Cerebellar cortex (tissue), 1 donor: ENCODE results near the gene WDR27.
A peak's percentile ranks its signal among the peaks of the same experiment; 100 is the strongest.

ENCODE experiments used
- DNase-seq: peaks from one replicate; pipeline ENCODE4 v3.0.0-alpha.2; 2015; ENCODE audit warnings: low spot score

The WDR27 gene

DNA sequence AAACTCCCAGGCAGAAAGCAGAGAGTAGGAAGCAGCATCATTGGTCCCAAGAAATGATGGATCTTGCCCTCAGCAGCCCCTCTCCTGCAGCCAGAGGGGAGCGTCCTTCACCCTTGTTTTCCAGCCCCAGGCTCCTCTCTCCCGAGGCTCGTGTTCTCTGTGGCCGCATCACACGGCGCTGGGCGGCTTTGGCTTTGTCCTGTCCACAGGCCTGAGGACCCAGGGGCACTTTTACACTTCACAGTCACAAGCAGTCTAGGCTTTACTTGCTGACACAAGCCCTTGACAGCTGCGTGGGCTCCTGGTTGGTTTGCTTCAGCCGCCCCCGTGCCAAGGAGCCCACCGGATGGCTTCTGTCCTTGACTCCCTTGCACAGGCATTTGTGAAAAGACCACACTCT lies 272.8 kb downstream of the WDR27 start:
- no peak for DNase-seq

DNA sequence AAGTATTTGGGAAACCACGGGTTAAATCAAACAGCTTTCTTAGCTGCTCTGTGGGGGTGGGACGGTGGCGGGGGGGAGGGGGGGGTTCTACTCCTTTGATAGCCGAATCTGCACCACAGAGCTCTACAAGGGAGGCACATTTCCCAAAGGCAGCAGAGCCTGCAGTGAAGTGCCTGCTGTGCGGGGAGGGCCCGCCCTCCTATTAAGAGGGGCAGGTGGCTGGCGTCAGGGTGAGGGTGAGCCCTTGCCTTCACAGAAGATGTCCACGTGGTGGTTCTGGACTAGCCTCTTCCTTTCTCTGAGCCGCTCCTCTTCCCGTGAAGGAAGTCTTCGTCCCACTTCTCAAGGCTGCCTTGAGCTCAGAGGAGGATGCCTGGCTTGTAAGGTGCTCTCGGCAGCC lies 273.3 kb downstream of the WDR27 start:
- no peak for DNase-seq

DNA sequence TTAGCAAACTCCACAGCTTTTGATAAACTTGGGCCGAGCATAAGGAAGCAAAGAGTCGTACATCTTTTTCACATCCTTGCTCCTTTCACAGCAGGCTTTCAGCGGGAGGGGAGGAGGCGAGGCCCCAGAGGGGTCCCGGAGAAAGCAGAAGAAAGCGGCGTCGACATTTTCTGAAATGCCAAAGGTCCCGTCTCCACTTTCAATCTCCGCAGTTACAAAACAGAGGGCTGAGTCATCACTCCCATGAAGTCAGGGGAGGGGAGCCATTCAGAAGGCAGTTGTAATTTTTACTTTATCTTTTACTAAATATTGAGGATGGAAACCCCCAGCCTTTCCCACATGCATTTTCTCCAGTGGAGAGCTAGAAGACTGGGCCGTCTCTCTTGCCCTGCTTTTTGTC lies 274.0 kb downstream of the WDR27 start:
- no peak for DNase-seq

DNA sequence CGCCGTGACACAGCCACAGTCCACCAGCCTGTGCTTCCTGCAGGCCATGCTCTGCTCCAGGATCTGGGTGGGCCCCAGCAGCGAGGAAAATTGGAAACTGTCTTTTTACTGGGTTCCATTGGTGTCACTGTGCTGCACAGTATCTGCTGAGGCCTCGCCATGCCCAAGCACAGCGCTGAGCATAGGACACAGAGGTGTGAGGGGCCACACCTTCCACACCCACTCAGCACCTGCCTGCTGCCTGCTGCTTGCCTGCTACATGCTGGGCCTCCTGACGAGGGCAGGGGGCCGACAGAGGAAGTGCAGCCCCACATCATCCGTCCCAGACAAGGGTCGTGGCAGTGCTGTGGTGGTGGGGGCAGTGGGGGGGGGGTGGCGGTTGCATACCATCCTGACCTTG lies 275.2 kb downstream of the WDR27 start:
- DNase-seq, result no peak

DNA sequence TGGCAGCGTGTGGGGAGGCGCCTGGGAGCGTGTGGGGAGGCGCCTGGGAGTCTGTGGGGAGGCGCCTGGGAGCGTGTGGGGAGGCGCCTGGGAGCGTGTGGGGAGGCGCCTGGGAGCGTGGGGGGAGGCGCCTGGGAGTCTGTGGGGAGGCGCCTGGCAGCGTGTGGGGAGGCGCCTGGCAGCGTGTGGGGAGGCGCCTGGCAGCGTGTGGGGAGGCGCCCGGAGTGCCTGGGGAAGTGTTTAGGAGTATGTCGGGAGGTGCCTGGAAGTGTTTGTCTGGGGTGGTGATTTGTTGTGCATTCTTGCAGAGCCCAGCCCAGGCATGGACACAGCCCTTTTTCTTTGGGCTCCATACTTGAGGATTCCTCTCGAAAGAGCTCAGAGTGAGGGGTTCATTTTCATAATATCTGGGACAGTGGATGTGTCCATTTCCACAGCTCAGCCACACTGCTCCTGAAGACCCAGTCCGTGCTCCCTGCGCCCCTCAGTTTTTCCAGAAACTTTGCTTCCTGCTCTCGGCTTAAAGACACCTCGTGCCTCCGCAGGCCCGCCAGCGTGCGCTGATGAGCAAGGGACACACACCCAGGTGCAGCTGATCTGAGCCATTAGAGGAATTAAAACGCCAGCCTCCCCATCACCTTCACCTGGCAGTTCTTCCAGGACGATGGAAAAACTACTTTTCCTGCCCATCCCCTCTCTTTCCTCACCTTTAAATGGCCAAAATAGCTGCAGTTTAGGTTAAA lies 276.0 kb downstream of the WDR27 start:
- DNase-seq, result no peak

DNA sequence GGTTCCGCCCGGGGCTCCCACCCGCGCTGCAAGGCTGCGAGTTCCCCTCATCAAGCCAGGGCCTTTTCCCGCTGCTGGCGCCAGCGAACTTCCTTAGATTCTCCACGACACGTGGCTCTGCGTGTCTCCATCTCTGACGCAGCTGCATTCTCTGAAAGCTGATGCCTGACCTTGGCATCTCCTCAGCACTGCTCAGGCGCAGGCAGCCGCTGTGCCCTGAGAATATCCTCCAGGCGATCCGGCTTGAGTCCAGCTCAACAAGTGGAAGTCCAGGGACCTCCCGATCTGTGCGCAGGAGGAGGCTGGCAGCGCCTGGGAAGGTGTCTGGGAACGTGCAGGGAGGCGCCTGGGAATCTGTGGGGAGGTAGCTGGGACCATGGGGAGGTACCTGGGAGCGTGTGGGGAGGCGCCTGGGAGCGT lies 277.0 kb downstream of the WDR27 start:
- DNase-seq, result no peak

DNA sequence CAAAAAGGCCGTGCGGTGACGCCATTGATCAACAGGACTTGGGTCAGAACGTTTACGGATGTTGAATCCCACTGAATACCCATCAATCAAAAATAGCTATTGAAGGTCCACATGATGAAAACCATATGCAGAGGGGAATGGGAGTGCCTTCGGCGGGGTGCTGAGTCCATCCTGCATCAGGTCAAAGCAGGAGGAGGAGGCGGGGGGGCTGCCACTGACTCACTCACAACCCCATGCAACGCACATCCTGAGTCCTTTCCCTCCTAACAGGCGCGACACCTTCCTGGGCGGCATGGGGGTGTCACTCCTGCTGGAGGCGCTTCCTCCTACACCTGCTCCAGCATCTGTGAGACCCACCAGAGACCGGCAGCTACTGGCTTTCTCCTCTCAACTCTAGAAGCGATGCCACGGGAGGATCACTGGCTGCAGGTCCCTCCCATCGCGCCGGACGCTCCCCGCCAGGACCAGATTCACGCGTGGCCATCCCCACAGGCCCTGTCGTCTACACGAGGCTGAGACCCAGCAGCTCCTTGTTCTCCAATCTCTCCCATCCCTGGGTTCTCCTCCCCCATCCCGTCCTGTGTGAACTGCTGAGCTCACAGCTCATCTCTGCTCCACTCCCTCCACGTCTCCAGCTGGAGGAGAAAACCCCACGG lies 277.6 kb downstream of the WDR27 start:
- DNase-seq, result no peak

DNA sequence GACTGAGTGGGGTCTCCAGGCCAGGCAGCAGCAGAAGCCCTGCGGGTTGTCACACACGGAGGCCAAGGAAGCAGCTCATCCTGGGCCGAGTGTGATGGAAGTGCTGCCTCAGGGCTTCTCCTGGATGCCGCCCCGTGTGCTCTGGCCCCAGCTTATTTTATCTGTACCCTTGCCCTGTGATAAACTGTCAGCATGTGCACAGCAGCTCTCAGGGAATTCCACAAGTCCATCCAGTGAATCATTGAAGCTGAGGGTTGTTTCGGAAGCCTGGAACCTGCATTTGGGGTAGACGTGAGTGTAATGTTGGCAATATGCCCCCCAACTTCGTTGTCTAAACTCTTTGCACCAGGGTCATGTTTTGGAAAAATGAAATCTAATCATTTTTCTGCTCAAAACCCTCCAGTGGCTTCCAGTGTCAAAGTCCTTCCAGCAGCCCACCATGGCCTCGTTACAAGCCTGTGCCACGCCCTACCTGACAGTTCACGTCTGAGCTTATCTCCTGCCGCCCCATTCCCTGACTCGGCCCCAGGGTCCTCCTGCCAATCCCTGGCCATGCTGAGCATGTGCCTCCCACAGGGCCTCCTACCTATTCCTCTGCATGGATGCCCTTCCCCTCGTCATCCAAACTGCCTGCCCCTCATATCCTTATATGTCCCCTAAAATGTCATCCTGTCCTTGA lies 280.1 kb downstream of the WDR27 start:
- DNase-seq, result no peak

DNA sequence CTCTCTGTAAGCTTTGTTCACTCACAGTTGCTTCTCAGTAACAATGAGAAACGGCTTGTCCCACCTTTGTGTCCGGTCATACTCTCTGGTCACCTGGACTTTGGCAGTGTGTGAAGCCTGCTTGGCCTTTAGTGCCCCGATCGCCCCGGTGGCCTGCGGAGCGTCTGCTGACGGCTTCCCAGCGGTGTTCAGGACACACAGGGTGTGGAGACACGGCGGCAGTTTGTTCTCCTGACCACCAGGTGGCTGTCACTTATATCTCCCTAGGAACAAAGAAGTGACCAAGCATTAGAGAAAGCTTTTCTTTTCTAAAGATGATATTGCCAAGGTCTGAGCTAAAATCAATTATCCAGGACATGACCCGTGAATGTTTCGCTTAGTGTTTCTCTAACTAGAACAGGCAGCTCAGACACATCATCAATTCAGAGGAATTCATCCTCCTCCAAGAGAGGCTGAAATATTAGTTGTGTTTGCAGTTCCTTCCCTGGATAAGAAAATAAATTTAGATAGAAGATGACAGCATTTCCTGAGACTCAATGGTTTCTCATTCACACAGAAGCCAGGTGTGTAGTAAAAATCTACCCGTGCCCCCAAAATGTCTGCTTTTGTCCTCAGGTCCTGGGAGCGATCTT lies 280.8 kb downstream of the WDR27 start:
- DNase-seq, result no peak

DNA sequence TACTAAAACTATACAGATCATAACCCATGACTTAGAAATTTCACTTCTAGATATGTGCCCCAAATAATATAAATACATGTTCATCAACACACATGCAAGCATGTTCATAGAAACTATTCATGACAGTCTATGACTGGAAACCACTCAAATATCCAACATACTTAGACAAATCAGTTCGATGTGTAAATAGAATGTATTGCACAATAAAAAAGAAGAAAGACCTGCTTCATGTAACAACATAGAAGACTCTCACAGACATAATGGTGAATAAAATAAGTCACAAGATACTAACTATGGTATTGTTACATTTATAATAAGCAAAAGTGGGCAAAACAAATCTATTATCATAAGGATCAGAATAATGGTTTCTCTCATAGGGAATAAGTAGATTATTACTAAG lies 284.7 kb downstream of the WDR27 start:
- no peak for DNase-seq

DNA sequence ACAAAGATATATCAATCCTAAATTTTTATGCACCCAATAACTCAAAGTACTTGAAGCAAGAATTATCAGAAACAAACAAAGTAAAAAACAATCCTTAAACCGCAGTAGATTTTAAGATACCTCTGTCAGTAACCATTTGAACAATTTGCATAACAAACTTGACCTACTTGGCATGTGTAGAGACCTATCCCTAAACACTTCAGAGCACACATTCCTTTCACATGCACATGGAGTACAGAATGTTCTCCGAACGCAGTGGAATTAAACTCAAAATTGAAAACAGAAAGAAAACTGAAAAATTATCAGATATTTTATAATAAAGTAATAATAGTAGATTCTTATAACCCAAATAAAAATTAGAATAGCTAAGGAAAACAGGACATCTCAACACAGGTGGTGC lies 285.6 kb downstream of the WDR27 start:
- no peak for DNase-seq

DNA sequence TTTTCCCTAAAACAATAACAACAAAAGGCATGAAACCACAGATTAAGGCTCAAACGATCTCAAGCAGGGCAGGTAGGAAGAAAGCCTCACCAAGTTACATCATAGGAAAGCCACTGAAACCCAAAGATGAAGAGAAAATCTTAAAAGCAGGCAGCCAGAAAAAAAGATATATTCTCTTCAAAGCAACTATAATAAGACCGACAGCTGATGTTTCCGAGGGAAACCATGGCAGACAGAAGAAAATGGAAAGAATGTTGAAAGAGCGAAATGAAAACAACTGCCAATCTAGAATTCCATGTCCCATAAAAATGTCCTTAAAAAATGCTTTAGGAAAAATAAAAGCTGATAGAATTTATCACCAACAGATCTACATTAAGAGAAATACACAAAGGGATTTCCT lies 286.6 kb downstream of the WDR27 start:
- DNase-seq, result peak; percentile 2

DNA sequence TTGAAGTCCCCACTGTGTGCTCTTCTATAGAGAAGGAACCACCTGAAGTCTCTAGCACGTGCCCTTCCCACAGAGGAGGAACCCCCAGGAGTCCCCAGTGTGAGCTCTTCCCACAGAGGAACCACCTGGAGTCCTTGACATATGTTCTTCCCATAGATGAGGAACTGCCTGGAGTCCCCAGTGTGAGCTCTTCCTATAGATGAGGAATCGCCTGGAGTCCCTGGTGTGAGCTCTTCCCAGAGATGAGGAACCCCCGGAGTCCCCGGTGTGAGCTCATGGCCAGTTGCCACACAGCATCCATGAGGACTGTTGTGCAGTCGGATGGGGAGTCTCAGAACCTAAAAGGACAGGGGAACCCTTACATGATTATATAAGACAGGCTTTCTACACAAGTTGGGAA lies 290.1 kb downstream of the WDR27 start:
- no peak for DNase-seq

DNA sequence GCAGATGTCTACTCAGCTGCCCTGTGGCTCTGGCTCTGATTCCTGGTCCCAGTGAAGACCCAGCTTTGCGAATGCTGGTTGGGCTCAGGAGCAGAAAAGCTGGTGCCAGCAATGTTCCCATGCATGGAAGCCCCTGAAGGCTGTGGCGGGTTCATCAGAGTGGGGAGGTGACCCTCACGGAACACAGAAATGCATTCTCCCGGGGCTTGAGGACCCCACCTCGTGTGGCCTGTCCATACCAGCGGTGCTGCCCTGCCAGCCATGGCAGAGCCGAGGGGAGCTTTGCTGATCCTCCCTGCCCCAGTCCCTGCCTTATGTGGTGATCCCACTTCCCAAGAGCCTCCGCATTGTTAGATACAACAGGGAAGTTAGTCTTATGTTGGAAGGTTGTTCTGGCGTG lies 290.5 kb downstream of the WDR27 start:
- DNase-seq, result no peak

DNA sequence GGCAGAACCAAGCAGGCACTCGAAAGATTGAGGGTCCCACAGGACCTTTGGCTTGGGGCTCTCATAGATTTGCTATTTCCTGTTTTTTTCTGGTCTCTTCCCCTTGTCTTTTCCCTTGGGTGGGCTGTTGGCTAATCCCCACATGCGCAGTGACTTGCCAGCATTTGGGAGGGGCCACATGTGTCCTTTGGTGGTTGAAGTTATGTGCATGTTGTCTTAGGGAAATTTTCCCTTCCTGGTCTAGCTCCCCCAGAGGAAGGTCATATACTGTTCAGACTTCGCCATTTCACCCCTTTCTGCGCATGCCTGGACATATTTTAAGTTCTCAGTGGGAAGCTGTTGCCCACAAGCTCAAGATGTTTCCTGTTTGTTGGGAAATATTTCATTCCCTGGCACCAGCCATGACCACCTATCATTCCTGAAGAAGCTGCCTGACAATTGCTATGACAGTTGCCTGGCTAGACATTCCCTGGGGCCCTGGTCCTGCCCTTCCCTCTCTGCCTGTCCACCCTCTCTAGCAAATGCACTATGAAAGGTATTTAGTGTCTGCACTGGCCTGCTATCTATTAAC lies 292.0 kb downstream of the WDR27 start:
- no peak for DNase-seq

DNA sequence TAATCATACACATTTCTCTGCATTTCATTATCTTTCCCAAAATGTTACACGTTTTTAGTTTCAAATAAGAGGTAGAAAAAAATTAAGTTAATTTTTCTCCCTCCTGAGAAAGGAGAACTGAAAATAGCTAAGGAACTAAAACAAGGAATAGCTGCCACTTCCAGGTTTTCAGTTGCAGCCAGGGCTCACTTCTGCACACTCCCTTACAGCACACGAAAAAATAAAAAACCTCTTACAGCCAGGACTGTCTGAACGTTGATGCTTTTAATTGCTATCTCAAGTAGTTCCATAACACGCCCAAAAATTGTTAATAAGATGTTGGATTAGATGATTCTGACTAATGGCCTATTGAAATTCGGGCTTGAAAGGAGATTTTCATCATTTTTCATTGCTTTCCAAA lies 294.5 kb downstream of the WDR27 start:
- DNase-seq, result no peak
